ENCODE measurements around the gene FAM120B.
"Not testable (repeated sequence)": the region's sequence is repeated elsewhere in the genome, so short reads cannot be mapped to it uniquely, and the experiment has no call there.

The FAM120B gene

GRCh38 chr6:170264086-170264485 lies 42.5 kb upstream of the FAM120B start:
- H3K9me3 ChIP-seq (ENCODE audit: insufficient read depth, low read length): no peaks in the 10 kb centered on the region
- H3K4me1 ChIP-seq (ENCODE audit: low read length): no peaks in the 10 kb centered on the region
- no peak overlapping the region for H3K27ac ChIP-seq (ENCODE audit: low read length)
- H3K36me3 ChIP-seq (replicated peaks; ENCODE audit: low read depth, low read length): no peaks in the 10 kb centered on the region
- H3K9ac ChIP-seq (ENCODE audit: low read length): no peak overlapping the region
- H3K27me3 ChIP-seq (ENCODE audit: low read depth, low read length): no peaks in the 10 kb centered on the region
- TF ChIP-seq CTCF (IDR thresholded peaks at IDR 0.05; ENCODE audit: low read depth, low read length) (no peak), EZH2phosphoT487 (IDR thresholded peaks at IDR 0.05; ENCODE audit: low read depth) (no peak)
- no peaks in the 10 kb centered on the region for H4K20me1 ChIP-seq (ENCODE audit: insufficient read depth, low read length)
- H2AFZ ChIP-seq (ENCODE audit: low read depth, low read length): no peak overlapping the region
- H3K79me2 ChIP-seq (ENCODE audit: low read length): no peaks in the 10 kb centered on the region
- H3K4me2 ChIP-seq (ENCODE audit: low read length): no peak overlapping the region
- H3K4me3 ChIP-seq (ENCODE audit: low read length): no peak overlapping the region

GRCh38 chr6:170264644-170265043 lies 41.9 kb upstream of the FAM120B start:
- not testable (repeated sequence) for H2AFZ ChIP-seq (ENCODE audit: low read depth, low read length); H3K9ac ChIP-seq (ENCODE audit: low read length); H3K27me3 ChIP-seq (ENCODE audit: low read depth, low read length); H3K79me2 ChIP-seq (ENCODE audit: low read length); H3K4me1 ChIP-seq (ENCODE audit: low read length); H3K4me3 ChIP-seq (ENCODE audit: low read length); H4K20me1 ChIP-seq (ENCODE audit: insufficient read depth, low read length); H3K4me2 ChIP-seq (ENCODE audit: low read length); H3K36me3 ChIP-seq (replicated peaks; ENCODE audit: low read depth, low read length); H3K27ac ChIP-seq (ENCODE audit: low read length); H3K9me3 ChIP-seq (ENCODE audit: insufficient read depth, low read length)

- Histone ChIP-seq H3K4me3 (ENCODE audit: low read length) (no peak overlapping the region), H2AFZ (ENCODE audit: low read depth, low read length) (no peak overlapping the region), H3K4me2 (ENCODE audit: low read length) (no peak overlapping the region), H3K27me3 (ENCODE audit: low read depth, low read length) (no peaks in the 10 kb centered on the region), H4K20me1 (ENCODE audit: insufficient read depth, low read length) (no peaks in the 10 kb centered on the region), H3K79me2 (ENCODE audit: low read length) (no peaks in the 10 kb centered on the region), H3K9ac (ENCODE audit: low read length) (no peak overlapping the region), H3K9me3 (ENCODE audit: insufficient read depth, low read length) (no peaks in the 10 kb centered on the region), H3K36me3 (replicated peaks; ENCODE audit: low read depth, low read length) (no peaks in the 10 kb centered on the region), H3K27ac (ENCODE audit: low read length) (no peak overlapping the region), H3K4me1 (ENCODE audit: low read length) (no peaks in the 10 kb centered on the region)
- TF ChIP-seq CTCF (IDR thresholded peaks at IDR 0.05; ENCODE audit: low read depth, low read length) (no peak), EZH2phosphoT487 (IDR thresholded peaks at IDR 0.05; ENCODE audit: low read depth) (no peak)
These were observed 40.9 kb upstream of the FAM120B start for GRCh38 chr6:170265655-170266054.

GRCh38 chr6:170266061-170266825 lies 40.3 kb upstream of the FAM120B start:
- Histone ChIP-seq H2AFZ (ENCODE audit: low read depth, low read length) (no peak overlapping the region), H3K9ac (ENCODE audit: low read length) (no peak overlapping the region), H3K4me2 (ENCODE audit: low read length) (no peak overlapping the region), H3K36me3 (replicated peaks; ENCODE audit: low read depth, low read length) (no peaks in the 10 kb centered on the region), H3K27ac (ENCODE audit: low read length) (no peak overlapping the region), H3K79me2 (ENCODE audit: low read length) (no peaks in the 10 kb centered on the region), H4K20me1 (ENCODE audit: insufficient read depth, low read length) (no peaks in the 10 kb centered on the region), H3K27me3 (ENCODE audit: low read depth, low read length) (no peaks in the 10 kb centered on the region), H3K4me3 (ENCODE audit: low read length) (no peak overlapping the region), H3K9me3 (ENCODE audit: insufficient read depth, low read length) (no peaks in the 10 kb centered on the region), H3K4me1 (ENCODE audit: low read length) (no peaks in the 10 kb centered on the region)
- TF ChIP-seq CTCF (IDR thresholded peaks at IDR 0.05; ENCODE audit: low read depth, low read length) (no peak), EZH2phosphoT487 (IDR thresholded peaks at IDR 0.05; ENCODE audit: low read depth) (no peak)
